ENCODE results near the gene FNBP1L. TPM values are rescaled to one million over a fixed set of nuclear protein-coding genes. Genes with fewer than 3 reads are reported as not detected.

Gene FNBP1L
- total and polyA plus RNA-seq, 12 donors: 10.7 to 41.4 (median 23.8) TPM

- no peak overlapping the region for H3K27ac ChIP-seq
- intact Hi-C loops (cut with DNase I): no loop called here
- H3K36me3 ChIP-seq: no peaks in the 10 kb centered on the region
- H3K27me3 ChIP-seq: no peaks in the 10 kb centered on the region
- TF ChIP-seq CTCF (IDR thresholded peaks at IDR 0.05): no peak
- ATAC-seq: no peak
- DNase-seq: no peak
- no peak overlapping the region for H3K4me3 ChIP-seq
- peaks cover 0 to 40% (median 14%) of the 10 kb centered on the region in 9 donors for H3K4me1 ChIP-seq
- H3K9me3 ChIP-seq: peaks cover 0 to 4% (median 0%) of the 10 kb centered on the region in 11 donors
Measured at GRCh38 chr1:93490357-93490756, 42.4 kb downstream of the FNBP1L start.

GRCh38 chr1:93495911-93496310, 48.0 kb downstream of the FNBP1L start:
- no peak overlapping the region for H3K4me3 ChIP-seq
- peaks cover 0 to 4% (median 0%) of the 10 kb centered on the region in 11 donors for H3K9me3 ChIP-seq
- ATAC-seq (no peak), DNase-seq (no peak)
- peaks cover 0 to 4% (median 0%) of the 10 kb centered on the region in 9 donors for H3K36me3 ChIP-seq
- intact Hi-C loops (cut with DNase I): no loop called here
- no peak overlapping the region for H3K27ac ChIP-seq
- peaks cover 0 to 18% (median 0%) of the 10 kb centered on the region in 9 donors for H3K4me1 ChIP-seq
- 90 to 97% methylated on average over 1 of the region's 1 CpG for WGBS, 2 donors
- no peak for TF ChIP-seq CTCF (IDR thresholded peaks at IDR 0.05)
- no peaks in the 10 kb centered on the region for H3K27me3 ChIP-seq

- no peaks in the 10 kb centered on the region for H3K27me3 ChIP-seq
- peaks cover 0 to 10% (median 0%) of the 10 kb centered on the region in 9 donors for H3K36me3 ChIP-seq
- peaks cover 0 to 18% (median 0%) of the 10 kb centered on the region in 9 donors for H3K4me1 ChIP-seq
- H3K9me3 ChIP-seq: peaks cover 0 to 4% (median 0%) of the 10 kb centered on the region in 11 donors
- intact Hi-C loops (cut with DNase I): no loop called here
- TF ChIP-seq CTCF (IDR thresholded peaks at IDR 0.05): no peak
- H3K4me3 ChIP-seq: no peak overlapping the region
- H3K27ac ChIP-seq: no peak overlapping the region
- ATAC-seq (no peak), DNase-seq (no peak)
- 98 to 99% methylated on average over 4 of the region's 4 CpGs for WGBS, 2 donors
Measured at GRCh38 chr1:93496520-93496919, 48.6 kb downstream of the FNBP1L start.

DNA sequence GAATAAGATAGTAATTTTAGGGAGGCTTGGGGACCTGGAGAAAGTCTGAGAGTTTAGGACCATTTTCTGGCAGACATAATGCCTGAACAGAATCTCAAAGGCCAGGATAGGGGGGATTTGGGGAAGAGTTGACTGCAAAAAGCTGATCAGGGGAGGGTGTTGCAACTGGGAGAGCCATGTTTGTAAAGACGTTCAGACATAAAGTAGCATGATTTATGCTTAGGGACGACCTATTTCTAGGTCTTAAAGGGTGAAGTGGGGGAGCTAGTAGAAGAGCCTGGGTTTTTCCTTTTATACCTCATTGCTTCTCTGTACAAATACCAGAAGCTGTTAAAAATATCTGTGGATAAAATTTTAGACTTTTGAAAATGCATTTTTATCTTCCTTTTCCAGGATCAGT, 51.2 kb downstream of the FNBP1L start:
- no peak for ATAC-seq
- Histone ChIP-seq H3K27ac (no peak overlapping the region), H3K4me3 (no peak overlapping the region), H3K9me3 (peaks cover 0 to 4% (median 0%) of the 10 kb centered on the region in 11 donors), H3K27me3 (no peaks in the 10 kb centered on the region), H3K4me1 (peaks cover 0 to 39% (median 0%) of the 10 kb centered on the region in 9 donors), H3K36me3 (peaks cover 0 to 13% (median 0%) of the 10 kb centered on the region in 9 donors)
- TF ChIP-seq CTCF (IDR thresholded peaks at IDR 0.05): no peak
- intact Hi-C loops (cut with DNase I): no loop called here
- DNase-seq: no peak
- 72 to 73% methylated on average over 2 of the region's 2 CpGs for WGBS, 2 donors
